ENCODE results near the gene NPIPB2.

DNA sequence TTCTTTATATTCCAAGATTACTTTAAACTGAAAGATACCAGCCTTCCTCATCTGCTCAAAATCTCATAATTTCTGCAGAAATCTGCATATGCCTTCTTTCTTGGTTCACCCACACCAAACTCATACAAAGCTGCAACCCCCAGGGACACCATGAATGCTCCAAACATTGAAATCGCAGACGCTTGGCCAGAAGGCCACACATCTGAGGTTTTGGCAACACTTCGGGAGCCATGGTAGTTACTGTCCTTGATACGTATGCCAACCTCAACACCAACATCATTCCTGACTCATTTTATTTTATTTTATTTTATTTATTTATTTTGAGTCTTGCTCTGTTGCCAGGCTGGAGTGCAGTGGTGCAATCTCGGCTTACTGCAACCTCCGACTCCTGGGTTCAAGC lies 37.9 kb downstream of the NPIPB2 start:
- TF ChIP-seq, protein P1, sequence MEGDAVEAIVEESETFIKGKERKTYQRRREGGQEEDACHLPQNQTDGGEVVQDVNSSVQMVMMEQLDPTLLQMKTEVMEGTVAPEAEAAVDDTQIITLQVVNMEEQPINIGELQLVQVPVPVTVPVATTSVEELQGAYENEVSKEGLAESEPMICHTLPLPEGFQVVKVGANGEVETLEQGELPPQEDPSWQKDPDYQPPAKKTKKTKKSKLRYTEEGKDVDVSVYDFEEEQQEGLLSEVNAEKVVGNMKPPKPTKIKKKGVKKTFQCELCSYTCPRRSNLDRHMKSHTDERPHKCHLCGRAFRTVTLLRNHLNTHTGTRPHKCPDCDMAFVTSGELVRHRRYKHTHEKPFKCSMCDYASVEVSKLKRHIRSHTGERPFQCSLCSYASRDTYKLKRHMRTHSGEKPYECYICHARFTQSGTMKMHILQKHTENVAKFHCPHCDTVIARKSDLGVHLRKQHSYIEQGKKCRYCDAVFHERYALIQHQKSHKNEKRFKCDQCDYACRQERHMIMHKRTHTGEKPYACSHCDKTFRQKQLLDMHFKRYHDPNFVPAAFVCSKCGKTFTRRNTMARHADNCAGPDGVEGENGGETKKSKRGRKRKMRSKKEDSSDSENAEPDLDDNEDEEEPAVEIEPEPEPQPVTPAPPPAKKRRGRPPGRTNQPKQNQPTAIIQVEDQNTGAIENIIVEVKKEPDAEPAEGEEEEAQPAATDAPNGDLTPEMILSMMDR (IDR thresholded peaks at IDR 0.05), result no peak
- no peak for TF ChIP-seq POLR2A (IDR thresholded peaks at IDR 0.05)

Data from right lobe of liver (tissue), 4 donors.